SK-N-SH treated with all-trans-retinoic acid at 6 μM for 48 hours (cell line): ENCODE measurements around the gene SLC17A2.

Experiments
- ARNTL ChIP-seq: fragments of 450-650 bp; formaldehyde crosslinking; IDR thresholded peaks from 2 replicates; pipeline ENCODE4 v1.5.0; 2020; ENCODE audit warnings: low read depth, mild to moderate bottlenecking, moderate library complexity, borderline replicate concordance
- CREB5 ChIP-seq: fragments of 250-450 bp; sonication (Bioruptor Pico); IDR thresholded peaks from 2 replicates; pipeline ENCODE4 v1.5.1; 2020; ENCODE audit warnings: low read depth, mild to moderate bottlenecking, moderate library complexity
- PATZ1 ChIP-seq: fragments of 250-450 bp; sonication (Bioruptor Pico); IDR thresholded peaks from 2 replicates; pipeline ENCODE4 v1.8.0; 2020; ENCODE audit warnings: mild to moderate bottlenecking, moderate library complexity, borderline replicate concordance
- POU6F1 ChIP-seq: fragments of 250-450 bp; sonication (Bioruptor Pico); IDR thresholded peaks from 2 replicates; pipeline ENCODE4 v1.8.0; 2021; ENCODE audit warnings: low read depth, mild to moderate bottlenecking, moderate library complexity, borderline replicate concordance
- TOX ChIP-seq: fragments of 250-450 bp; sonication (Bioruptor Pico); IDR thresholded peaks from 2 replicates; pipeline ENCODE4 v1.8.0; 2021; ENCODE audit warnings: mild to moderate bottlenecking, moderate library complexity, borderline replicate concordance
- TSHZ2 ChIP-seq: fragments of 250-450 bp; sonication (Bioruptor Pico); IDR thresholded peaks from 2 replicates; pipeline ENCODE4 v1.5.0; 2020; ENCODE audit warnings: mild to moderate bottlenecking, moderate library complexity
- ZNF565 ChIP-seq: fragments of 450-650 bp; formaldehyde crosslinking; conservative IDR thresholded peaks from 2 replicates; pipeline ENCODE4 v1.5.0; 2020; ENCODE audit warnings: low read depth, mild to moderate bottlenecking, moderate library complexity

GRCh38 chr6:25875926-25876602 lies 54.4 kb downstream of the SLC17A2 start:
- TF ChIP-seq POU6F1 (no peak), CREB5 (CRISPR knock-in tag) (no peak), PATZ1 (CRISPR knock-in tag) (no peak), TSHZ2 (CRISPR knock-in tag) (no peak), ARNTL (CRISPR knock-in tag) (no peak), TOX (CRISPR knock-in tag) (no peak), ZNF565 (CRISPR knock-in tag) (no peak)
